Adipocyte (in vitro differentiated cells): ENCODE measurements around the gene NPFFR1.
"Not testable (repeated sequence)": the region's sequence is repeated elsewhere in the genome, so short reads cannot be mapped to it uniquely, and the experiment has no call there.

Experiments used
- DNase-seq: peaks from one replicate; pipeline ENCODE4 v3.0.0-alpha.2; 2015; ENCODE audit warnings: low read depth
- H3K27me3 ChIP-seq: replicated peaks from 2 replicates; pipeline ENCODE4 v1.7.0; 2013; ENCODE audit warnings: mild to moderate bottlenecking, low read length, moderate library complexity; ENCODE audit not compliant: control insufficient read depth, insufficient read depth
- H3K36me3 ChIP-seq: 2 replicates; pipeline ENCODE4 v1.7.0; 2013; ENCODE audit warnings: low read length, mild to moderate bottlenecking, moderate library complexity; ENCODE audit not compliant: control insufficient read depth, insufficient read depth, severe bottlenecking
- H3K4me1 ChIP-seq: 2 replicates; pipeline ENCODE4 v1.7.0; 2013; ENCODE audit warnings: mild to moderate bottlenecking, low read length, moderate library complexity; ENCODE audit not compliant: control insufficient read depth, insufficient read depth
- H3K4me3 ChIP-seq: 2 replicates; pipeline ENCODE4 v1.7.0; 2013; ENCODE audit warnings: mild to moderate bottlenecking, low read length, moderate library complexity
- H3K9ac ChIP-seq: 2 replicates; pipeline ENCODE4 v1.7.0; 2013; ENCODE audit warnings: mild to moderate bottlenecking, low read length, moderate library complexity
- H3K9me3 ChIP-seq: 2 replicates; pipeline ENCODE4 v1.7.0; 2013; ENCODE audit warnings: mild to moderate bottlenecking, low read length, moderate library complexity; ENCODE audit not compliant: control insufficient read depth

NPFFR1 gene

GRCh38 chr10:70253878-70254765, 29.7 kb downstream of the NPFFR1 start:
- DNase-seq = no peak
- no peak overlapping the region for H3K4me3 ChIP-seq
- peaks cover 19% of the 10 kb centered on the region for H3K9me3 ChIP-seq

GRCh38 chr10:70250961-70251680, 32.7 kb downstream of the NPFFR1 start:
- Histone ChIP-seq H3K36me3 (no peaks in the 10 kb centered on the region), H3K9me3 (peaks cover 19% of the 10 kb centered on the region), H3K4me1 (no peaks in the 10 kb centered on the region), H3K27me3 (peaks cover 58% of the 10 kb centered on the region), H3K9ac (no peak overlapping the region), H3K4me3 (no peak overlapping the region)
- no peak for DNase-seq

More at GRCh38 chr10:70253878-70254765, 29.7 kb downstream of the NPFFR1 start:
- H3K36me3 ChIP-seq = no peaks in the 10 kb centered on the region
- peaks cover 44% of the 10 kb centered on the region for H3K27me3 ChIP-seq
- H3K4me1 ChIP-seq = peaks cover 10% of the 10 kb centered on the region
- no peak overlapping the region for H3K9ac ChIP-seq

GRCh38 chr10:70247360-70247759, 36.4 kb downstream of the NPFFR1 start:
- Histone ChIP-seq H3K9me3 (peaks cover 14% of the 10 kb centered on the region), H3K4me3 (no peak overlapping the region), H3K4me1 (no peaks in the 10 kb centered on the region), H3K9ac (no peak overlapping the region), H3K27me3 (peaks cover 66% of the 10 kb centered on the region), H3K36me3 (no peaks in the 10 kb centered on the region)
- DNase-seq = no peak

- no peak for DNase-seq
- Histone ChIP-seq H3K9ac (no peak overlapping the region), H3K4me1 (no peaks in the 10 kb centered on the region), H3K36me3 (no peaks in the 10 kb centered on the region), H3K9me3 (peaks cover 4% of the 10 kb centered on the region), H3K27me3 (peaks cover 37% of the 10 kb centered on the region), H3K4me3 (no peak overlapping the region)
Measured at GRCh38 chr10:70241081-70241480, 42.7 kb downstream of the NPFFR1 start.

GRCh38 chr10:70239986-70240385, 43.8 kb downstream of the NPFFR1 start:
- H3K4me1 ChIP-seq = not testable (repeated sequence)

GRCh38 chr10:70239077-70239976, 44.5 kb downstream of the NPFFR1 start:
- Histone ChIP-seq H3K4me1 (peaks cover 14% of the 10 kb centered on the region), H3K27me3 (peaks cover 19% of the 10 kb centered on the region)
- DNase-seq, H3K4me3 ChIP-seq, H3K9me3 ChIP-seq, H3K9ac ChIP-seq, H3K36me3 ChIP-seq: not testable (repeated sequence)

More at GRCh38 chr10:70239986-70240385, 43.8 kb downstream of the NPFFR1 start:
- DNase-seq, H3K36me3 ChIP-seq, H3K9me3 ChIP-seq, H3K9ac ChIP-seq, H3K4me3 ChIP-seq: not testable (repeated sequence)
- peaks cover 26% of the 10 kb centered on the region for H3K27me3 ChIP-seq

DNA sequence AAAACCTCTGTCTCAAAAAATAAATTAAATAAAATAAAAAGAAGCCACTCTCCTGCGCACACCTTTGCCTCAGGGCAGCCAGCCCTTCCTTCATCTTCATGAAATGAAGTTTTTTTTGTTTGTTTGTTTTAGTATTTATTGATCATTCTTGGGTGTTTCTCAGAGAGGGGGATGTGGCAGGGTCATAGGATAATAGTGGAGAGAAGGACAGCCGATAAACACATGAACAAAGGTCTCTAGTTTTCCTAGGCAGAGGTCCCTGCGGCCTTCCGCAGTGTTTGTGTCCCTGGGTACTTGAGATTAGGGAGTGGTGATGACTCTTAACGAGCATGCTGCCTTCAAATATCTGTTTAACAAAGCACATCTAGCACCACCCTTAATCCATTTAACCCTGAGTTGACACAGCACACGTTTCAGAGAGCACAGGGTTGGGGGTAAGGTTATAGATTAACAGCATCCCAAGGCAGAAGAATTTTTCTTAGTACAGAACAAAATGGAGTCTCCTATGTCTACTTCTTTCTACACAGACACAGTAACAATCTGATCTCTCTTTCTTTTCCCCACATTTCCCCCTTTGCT, 45.8 kb downstream of the NPFFR1 start:
- H3K27me3 ChIP-seq, DNase-seq, H3K4me3 ChIP-seq, H3K36me3 ChIP-seq, H3K9me3 ChIP-seq, H3K9ac ChIP-seq: not testable (repeated sequence)
- peaks cover 22% of the 10 kb centered on the region for H3K4me1 ChIP-seq

DNA sequence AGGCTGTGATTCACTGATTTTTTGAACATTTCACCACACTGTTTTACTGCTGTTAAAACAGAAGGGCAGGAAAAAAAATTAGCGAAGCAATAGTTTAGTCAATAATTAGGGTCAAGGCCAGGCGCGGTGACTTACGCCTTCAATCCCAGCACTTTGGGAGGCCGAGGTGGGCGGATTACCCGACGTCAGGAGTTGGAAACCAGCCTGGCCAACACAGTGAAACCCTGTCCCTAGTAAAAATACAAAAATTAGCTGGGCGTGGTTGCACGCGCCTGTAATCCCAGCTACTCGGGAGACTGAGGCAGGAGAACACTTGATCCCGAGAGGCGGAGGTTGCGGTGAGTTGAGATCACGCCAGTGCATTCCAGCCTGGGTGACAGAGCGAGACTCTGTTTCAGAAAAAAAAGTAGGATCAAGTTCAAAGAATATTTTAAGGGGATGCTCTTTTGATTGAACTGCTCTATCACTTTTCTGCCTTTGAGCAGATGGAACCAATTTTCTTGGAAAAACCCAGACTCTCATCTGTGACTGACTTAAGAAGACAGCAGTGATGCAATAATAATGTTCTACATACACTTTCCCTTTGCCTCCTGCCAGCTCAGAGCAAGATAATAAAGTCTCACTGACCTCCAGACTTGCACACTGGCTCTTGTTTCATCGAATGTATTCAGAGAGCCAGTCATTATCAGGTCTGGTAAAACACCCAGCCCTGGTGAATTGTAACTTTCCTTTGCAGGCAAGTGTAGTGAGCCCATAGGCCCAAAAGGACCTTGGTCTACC, 48.9 kb downstream of the NPFFR1 start:
- H3K9ac ChIP-seq = peak overlapping the region; percentile 58
- no peaks in the 10 kb centered on the region for H3K27me3 ChIP-seq
- peak; percentile 95 for DNase-seq
- H3K36me3 ChIP-seq = peaks cover 4% of the 10 kb centered on the region
- H3K4me3 ChIP-seq = peak overlapping the region; percentile 63
- H3K4me1 ChIP-seq = peaks cover 31% of the 10 kb centered on the region
- H3K9me3 ChIP-seq = no peaks in the 10 kb centered on the region

GRCh38 chr10:70233939-70234300, 49.9 kb downstream of the NPFFR1 start:
- Histone ChIP-seq H3K9me3 (no peaks in the 10 kb centered on the region), H3K9ac (peak overlapping the region; percentile 96), H3K27me3 (no peaks in the 10 kb centered on the region), H3K36me3 (peaks cover 14% of the 10 kb centered on the region), H3K4me3 (peak overlapping the region; percentile 95), H3K4me1 (peaks cover 31% of the 10 kb centered on the region)
- no peak for DNase-seq
